ENCODE data around the gene NRIP2.

DNA sequence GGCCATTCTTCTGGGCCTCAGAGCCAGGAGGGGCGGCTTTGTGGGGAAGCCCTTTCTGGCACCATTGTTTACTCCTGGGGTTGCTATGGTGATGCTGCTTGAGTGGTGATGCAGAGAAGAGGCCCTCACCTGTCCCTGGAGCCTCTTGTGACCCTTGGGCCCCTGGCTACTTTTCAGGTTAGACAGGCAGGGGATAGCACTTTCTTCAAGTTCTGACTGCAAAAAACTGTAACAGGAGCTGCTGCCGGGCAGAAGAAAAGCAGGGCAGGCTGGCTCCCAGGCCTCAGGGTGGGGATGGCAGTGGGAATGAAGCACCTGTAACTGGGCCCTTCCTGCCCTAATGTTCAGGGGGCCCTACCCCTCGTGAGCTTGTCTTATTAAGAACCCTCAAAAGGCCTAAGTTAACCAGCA lies 22.2 kb upstream of the NRIP2 start, which contains the start of gene TEX52:
- TF ChIP-seq CTCF (IDR thresholded peaks at IDR 0.05; ENCODE audit: borderline replicate concordance, extremely low read depth, low read length, poor library complexity, severe bottlenecking) (no peak), EZH2 (IDR thresholded peaks at IDR 0.05; ENCODE audit: borderline replicate concordance, low read depth, low read length, severe bottlenecking) (no peak)

Measured in DND-41 (cell line).